Measurements from ENCODE around the gene SULT1A2.
"Not testable (repeated sequence)": the region's sequence is repeated elsewhere in the genome, so short reads cannot be mapped to it uniquely, and the experiment has no call there.

SULT1A2 gene

GRCh38 chr16:28617874-28618273 lies 21.0 kb upstream of the SULT1A2 start:
- no peak overlapping the region for H3K4me3 ChIP-seq (ENCODE audit: low read length)
- DNase-seq (ENCODE audit: low read depth): peak; percentile 62
- TF ChIP-seq CTCF (IDR thresholded peaks at IDR 0.05; ENCODE audit: insufficient read depth, low read depth, low read length, missing control alignments): no peak

- no peak overlapping the region for H3K4me3 ChIP-seq (ENCODE audit: low read length)
- no peak for TF ChIP-seq CTCF (IDR thresholded peaks at IDR 0.05; ENCODE audit: insufficient read depth, low read depth, low read length, missing control alignments)
- DNase-seq (ENCODE audit: low read depth): no peak
These were observed 19.8 kb upstream of the SULT1A2 start for GRCh38 chr16:28616636-28617035.

GRCh38 chr16:28616224-28616577 lies 19.4 kb upstream of the SULT1A2 start:
- DNase-seq (ENCODE audit: low read depth); H3K4me3 ChIP-seq (ENCODE audit: low read length): not testable (repeated sequence)

- peak; percentile 28 for DNase-seq (ENCODE audit: low read depth)
- not testable (repeated sequence) for H3K4me3 ChIP-seq (ENCODE audit: low read length)
- TF ChIP-seq CTCF (IDR thresholded peaks at IDR 0.05; ENCODE audit: insufficient read depth, low read depth, low read length, missing control alignments): peak; percentile 58
These were observed 18.8 kb upstream of the SULT1A2 start for GRCh38 chr16:28615486-28616223.

GRCh38 chr16:28614561-28614960 lies 17.7 kb upstream of the SULT1A2 start:
- not testable (repeated sequence) for DNase-seq (ENCODE audit: low read depth); H3K4me3 ChIP-seq (ENCODE audit: low read length)

- DNase-seq (ENCODE audit: low read depth); H3K4me3 ChIP-seq (ENCODE audit: low read length): not testable (repeated sequence)
These were observed 17.1 kb upstream of the SULT1A2 start for GRCh38 chr16:28613912-28614311.

- H3K4me3 ChIP-seq (ENCODE audit: low read length); DNase-seq (ENCODE audit: low read depth): not testable (repeated sequence)
These were observed 15.8 kb upstream of the SULT1A2 start for GRCh38 chr16:28612359-28613280.

- no peak for TF ChIP-seq CTCF (IDR thresholded peaks at IDR 0.05; ENCODE audit: insufficient read depth, low read depth, low read length, missing control alignments)
- DNase-seq (ENCODE audit: low read depth): no peak
- H3K4me3 ChIP-seq (ENCODE audit: low read length): no peak overlapping the region
These were observed 13.8 kb upstream of the SULT1A2 start for GRCh38 chr16:28610595-28611191.

Data from epithelial cell of esophagus (primary cell).